GM19452 (cell line): ENCODE measurements around the gene CCNI2.

Experiments used
- ATAC-seq: cut with Tn5 transposase; IDR thresholded peaks from one replicate; pipeline ENCODE4 v1.9.1; 2021; ENCODE audit not compliant: unreplicated experiment

CCNI2 gene

DNA sequence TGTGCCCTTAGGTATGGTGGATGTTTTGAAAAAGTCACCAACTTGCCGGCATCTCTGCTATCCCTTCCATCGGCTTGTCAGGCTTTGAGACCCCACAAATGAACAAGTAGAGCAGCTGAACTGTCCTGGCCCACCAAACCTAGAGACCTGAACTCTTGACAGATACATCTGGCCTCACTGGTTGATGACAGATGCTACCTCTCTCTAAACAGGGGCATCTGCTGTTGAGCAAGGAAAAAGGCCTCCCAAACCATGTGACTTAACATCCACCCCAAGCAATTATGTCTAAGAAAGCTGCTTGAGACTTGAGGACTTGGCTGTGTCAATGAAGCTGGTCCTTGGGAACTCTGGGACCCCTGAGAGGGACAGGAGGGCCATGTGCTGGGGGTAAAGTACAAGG lies 2.3 kb downstream of the CCNI2 start:
- ATAC-seq, result no peak

DNA sequence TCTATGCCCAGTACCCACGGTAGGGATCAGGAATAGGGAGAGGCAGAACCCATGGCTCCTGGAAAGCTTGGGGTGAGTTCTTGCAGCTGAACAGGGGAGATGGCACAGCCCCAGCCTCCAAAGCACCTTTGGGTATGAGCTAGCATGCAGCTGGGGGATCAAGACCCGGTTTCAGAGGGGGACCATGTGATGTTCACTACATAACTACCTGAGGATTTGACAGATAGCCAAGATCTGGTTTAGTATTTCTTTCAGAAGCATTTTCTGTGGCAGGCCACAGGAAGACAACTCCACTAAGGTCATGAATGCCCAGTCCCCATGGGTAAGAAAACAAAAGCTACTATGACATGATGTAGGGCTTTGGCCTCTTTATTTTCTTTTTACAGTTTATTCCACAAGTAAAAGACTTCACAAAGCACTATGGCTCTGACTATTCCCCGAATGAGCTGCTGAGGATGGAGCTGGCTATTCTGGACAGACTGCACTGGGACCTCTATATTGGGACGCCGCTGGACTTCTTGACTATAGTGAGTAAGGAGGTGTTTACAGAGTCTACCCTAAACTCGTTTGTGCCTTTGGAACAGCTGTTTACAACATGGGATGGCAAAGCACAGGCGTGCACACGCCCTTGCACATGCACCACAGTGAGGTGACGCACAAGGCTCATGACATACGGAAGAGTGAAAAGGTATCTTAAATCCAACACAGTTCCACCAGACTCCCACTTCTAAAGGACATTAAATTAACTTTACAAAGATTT lies 3.4 kb downstream of the CCNI2 start:
- ATAC-seq, result peak; percentile 45

DNA sequence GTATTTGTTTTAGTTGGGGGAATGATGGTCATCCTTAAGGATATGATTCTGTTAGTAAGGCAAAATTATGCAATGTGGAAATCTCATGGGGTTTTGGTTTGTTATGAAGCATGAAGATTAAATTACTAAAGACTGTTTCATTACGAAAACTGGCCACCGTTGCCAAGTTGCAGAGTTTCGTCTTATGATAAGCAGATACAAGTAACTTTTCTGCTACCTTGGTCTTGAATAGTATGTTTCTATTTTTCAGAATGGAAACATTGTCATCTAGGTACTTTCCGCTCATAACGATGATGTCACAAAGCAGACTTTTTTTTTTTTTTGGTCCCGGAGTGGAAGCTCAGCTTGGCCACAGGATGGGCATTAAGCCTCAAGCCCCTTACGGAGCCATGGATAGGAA lies 4.2 kb downstream of the CCNI2 start:
- no peak for ATAC-seq

DNA sequence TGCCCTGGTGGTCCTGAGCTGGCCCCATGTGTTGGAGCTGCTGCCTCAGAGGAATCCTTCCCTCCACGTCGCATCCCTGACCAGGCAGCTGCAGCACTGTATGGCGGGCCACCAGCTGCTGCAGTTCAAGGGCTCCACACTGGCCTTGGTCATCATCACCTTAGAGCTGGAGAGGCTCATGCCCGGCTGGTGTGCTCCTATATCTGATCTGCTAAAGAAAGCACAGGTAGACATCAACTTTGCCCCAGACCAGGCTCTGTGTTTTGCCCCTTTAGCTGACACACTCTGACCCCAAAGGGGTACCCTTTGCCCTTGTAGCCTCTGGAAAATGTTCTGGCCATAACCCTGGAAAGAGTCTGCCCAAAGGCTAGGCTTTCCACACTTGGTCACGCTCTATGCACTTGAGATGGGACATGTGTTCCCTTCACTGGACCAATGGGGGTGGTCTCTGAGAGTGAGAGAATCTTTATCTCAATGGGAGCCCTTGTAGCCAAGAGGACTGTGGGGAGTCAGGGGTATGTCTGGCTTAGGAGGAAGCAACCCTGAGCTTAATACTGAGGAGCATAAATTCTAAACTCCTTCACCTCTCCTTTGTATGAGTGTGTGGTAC lies 4.8 kb downstream of the CCNI2 start:
- no peak for ATAC-seq

DNA sequence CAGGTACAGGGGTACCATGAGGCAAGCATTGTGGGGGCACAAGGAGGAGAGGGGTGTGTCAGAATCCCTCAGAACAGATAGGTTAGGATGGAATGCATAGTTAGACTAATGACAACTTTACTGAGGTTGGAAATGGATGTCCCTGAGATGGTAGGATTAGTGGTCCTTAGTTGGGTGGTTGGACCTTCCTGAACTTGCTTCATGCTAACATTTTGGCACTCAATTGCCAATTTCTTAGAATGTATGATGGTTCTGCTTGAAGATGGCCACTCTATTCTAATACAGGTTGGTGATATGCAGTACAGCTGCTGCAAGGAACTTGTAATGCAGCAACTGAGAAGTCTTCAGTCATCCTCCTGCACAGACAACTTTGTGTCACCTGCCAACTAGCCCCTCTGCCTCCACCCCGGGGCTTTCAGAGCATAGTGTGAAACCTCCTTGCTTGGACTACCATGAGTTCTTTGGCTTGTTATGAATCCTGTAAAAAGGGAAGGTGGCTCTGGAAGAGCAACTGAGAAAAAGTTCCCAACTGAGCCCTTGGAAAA lies 5.4 kb downstream of the CCNI2 start:
- ATAC-seq, result no peak

DNA sequence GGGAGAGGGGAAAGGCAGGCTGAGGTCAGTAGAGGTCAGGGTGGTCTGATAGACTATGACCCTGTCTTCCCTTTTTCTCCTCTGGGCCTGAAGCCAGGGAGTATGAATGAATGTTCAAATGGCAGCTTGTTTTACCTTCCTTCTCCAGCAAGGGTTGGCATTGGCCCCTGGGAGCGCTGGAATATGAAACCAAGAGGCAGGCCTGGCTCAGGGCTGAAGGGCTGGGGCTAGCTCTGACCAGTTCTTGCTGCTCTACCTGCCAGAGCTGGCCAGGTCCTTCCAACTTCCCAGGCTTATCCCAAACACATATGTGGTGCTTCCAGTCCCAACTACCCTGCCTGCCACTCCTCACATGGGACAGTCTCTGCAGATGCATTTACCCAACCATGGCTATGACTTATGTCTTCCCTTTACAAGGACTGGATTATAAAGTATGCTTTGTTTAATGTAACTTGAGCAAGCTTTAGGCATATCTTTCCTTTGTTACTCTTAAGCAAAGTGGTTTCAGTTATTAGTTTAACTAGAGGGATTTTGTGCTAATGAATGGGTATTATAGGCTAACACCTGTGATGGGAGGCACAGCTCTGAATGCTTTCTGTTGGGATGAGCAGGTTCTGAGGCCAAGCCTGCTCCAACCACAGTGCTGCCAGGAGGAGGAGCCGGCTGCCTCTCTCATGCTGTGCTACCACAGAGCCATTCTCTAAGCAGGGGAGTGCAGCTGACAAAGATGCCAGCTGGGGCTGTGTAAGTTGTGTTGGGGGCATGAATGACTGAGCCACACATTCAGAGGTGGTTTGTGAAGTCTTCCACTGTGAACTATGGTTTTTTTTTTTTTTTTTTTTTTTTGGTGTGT lies 6.1 kb downstream of the CCNI2 start:
- no peak for ATAC-seq

DNA sequence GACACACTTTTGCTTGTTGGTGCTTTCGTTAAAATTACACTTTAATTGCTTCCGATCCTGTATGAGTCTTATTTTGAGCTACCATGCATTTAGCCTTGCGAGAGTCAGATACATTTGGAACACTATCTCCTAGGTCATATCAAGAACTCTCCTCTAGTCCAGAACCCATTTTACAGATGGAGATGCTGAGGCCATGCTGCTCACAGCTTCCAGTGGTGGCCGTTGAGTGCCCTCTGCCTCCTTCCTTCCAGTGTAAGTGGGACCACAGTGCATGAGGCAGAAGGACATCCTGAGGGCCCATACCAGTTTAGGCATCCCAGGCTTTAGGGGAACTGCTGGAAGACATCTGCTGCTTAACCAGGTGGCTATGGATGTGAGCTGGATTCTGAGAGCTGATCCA lies 6.9 kb downstream of the CCNI2 start:
- no peak for ATAC-seq

DNA sequence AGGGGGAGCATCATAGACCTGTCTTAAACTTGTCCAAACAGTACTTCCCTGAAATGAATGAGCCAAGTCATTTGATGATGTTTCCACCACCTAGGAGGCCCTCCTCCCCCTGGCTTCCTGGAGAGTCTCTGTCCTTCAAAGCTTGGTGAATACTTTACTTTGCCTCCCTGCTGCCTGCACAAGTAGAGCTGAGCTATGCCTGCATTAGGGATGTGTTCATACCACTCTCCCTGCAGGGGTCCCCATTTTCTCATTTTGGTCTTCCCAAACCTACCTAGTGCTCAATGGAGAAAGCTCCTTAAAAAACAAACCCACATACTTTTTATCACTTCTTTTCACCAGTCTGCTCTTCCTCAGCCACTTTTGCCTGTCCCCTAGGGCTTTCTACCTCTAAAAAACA lies 7.7 kb downstream of the CCNI2 start:
- no peak for ATAC-seq

DNA sequence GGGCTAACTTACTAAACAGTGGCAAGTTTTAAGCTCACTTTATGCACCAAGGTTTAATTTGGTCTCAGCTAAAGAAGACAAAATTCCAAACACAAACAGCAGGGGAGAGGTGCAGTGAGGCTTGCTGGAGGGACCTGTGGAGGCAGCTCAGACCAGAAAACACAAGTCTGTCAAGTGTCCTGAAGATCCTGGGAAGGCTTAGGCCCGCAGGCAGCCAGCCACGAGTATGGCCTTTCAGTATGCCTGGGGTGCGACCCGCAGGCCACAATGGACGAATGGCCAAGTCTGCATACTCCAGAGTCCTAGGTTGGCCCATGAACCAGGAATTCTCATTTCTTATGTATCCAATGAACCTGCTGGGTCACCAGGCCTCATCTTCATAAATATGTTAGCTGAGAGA lies 9.3 kb downstream of the CCNI2 start:
- no peak for ATAC-seq

DNA sequence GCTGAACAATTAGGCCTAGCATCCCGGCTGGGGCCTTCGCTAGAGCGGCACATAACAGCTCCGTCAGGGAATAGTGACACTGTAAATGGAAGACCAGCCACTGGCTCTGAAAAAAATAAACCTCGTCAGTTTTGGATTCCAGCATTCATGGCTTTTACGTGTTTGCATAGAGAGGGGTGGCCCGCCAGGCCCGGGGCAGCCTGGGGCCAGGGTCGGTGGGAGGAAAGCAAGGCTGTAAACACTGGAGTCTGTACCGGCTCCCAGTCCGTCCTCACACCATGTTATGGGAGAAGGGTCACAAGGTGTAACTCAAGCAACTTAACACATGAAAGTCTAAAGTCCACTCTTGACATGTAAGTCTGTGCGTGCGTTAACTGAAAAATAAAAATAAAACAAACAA lies 11.2 kb downstream of the CCNI2 start:
- ATAC-seq, result no peak

DNA sequence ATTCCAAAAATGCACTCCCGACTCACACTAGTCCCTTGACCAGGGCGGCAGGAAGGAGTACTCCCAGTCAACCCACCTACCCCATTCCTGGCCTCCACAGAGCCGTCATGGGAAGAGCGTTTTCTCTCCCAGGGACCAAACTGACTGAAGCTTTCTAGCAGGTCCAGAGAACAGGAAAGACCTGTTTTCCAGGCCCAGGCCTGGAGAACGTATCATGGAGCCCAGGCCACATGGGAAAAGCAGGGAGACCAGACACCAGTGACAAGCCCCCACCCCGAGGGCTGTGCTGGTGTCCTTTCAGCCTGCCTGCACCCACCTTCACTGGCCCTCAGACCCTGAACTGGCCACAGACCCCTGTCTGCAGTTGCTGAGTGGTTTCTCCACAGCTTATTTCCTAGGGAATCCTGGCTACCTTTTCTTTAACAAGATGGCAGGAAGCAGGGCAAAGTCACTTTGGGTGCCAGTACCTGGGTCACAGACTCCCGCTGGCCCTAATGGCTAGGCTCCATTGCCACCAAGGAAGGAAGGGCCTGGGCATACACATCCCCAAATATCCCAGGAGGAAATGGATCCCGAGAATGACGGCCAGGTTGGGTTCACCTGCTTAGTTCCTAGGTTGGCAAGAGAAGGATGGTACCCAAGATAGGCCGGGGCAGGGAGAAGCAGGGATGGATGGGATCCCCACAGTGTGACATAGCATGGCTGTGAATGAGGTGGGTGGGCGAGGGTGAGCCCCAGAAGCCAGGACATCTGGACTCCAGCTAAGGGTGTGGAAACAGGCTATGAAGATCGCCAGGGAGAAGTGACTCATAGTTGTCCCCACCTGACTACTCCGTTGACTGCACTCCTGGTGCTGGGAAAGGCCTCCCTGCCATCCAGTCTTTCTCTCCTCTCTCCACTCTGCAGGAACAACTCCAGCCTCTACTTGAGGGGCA lies 12.2 kb downstream of the CCNI2 start:
- no peak for ATAC-seq

DNA sequence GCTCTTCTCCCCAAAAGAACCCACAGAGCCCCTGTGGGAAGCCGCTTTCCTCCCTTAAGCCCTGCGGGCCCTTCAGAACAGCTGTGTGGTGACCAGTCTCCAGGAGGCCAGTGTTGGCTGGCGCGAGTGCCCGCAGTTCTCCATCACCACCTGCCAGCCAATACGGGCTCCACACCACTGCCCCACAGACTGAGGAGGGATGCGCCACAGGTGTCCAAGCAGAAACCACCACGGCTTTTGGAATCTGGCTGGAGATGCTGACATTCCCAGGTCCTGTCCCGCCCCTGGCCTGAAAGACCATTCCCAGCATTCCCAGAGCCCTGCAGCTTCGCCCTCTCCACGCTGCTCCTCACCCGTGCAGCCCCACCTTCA lies 12.8 kb downstream of the CCNI2 start:
- ATAC-seq, result no peak

DNA sequence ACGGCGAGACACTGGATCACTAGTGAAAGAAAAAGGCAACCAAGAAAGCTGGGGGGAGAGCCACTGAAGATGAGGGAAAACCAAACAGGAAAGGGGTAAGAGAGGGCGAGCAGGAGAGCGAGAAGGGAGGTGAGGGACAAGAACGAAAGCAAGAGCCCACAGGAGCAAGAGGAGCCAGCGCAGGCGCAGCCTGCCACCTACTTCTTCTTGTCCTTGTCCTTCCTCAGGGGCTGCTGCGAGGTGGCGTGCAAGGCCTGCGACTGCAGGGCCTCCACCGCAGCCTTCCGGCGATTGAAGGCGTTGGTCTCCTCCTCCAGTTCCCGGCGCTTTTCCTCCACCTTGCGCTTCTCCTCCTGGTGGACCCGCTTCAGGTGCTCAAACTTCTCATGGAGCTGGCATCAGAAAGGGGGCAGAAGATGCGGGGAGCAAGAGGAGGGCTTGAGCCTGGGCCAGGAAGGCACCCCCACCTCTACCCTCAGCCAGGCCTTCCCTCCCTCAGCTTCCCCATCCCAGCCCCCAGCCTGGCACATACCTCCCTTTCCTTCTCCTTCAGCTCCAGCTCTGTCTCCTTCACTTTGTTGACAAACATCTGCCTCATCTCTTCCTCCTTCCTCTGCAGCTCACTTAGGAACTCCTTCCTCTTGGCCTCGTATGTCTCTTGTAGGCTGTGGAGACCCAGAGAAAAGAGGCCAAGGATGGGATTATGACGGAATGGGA lies 13.5 kb downstream of the CCNI2 start:
- ATAC-seq, result no peak

DNA sequence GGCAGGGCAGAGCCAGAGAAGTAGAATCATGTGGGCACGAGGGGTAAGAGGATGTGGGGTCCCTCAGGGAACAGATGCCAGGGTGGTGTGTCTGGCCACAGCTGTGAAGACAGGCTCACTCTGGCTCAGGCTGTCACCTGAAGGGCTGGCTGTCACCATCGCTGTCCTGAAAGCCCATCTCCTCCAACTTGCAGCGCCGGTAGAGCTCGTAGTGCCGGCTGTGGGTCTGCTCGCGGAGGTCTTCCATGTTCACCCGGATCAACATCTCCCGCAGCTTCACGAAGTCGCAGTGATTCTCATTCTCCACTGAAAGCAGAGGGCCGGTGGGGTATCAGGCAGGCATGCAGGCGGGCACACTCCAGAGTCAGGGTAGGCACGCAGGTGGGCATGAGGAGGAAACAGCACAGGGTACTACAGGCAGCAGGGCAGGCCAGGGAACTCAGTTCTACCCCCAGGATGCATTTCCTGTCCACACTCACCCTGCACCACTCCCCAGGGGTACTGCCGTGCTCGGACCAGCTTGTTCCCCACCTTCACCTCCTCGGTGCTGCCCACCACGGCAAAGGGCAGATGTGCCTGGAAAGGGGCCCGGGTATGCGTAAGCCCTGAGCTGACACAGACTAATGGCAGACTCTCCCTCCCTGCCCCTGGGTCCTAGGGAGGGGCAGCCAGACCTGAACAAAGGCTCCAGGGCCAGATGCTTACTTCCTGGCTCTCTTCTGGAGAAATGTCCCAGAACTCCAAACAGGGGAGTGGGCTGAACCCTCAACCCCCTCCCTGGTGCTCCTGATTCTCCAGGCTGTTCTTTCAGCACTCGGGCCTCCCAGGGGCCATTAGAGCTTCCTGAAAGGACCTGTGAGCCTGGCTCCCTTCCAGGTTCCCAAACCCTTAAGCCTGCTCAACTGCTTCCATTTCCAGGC lies 14.4 kb downstream of the CCNI2 start:
- no peak for ATAC-seq

DNA sequence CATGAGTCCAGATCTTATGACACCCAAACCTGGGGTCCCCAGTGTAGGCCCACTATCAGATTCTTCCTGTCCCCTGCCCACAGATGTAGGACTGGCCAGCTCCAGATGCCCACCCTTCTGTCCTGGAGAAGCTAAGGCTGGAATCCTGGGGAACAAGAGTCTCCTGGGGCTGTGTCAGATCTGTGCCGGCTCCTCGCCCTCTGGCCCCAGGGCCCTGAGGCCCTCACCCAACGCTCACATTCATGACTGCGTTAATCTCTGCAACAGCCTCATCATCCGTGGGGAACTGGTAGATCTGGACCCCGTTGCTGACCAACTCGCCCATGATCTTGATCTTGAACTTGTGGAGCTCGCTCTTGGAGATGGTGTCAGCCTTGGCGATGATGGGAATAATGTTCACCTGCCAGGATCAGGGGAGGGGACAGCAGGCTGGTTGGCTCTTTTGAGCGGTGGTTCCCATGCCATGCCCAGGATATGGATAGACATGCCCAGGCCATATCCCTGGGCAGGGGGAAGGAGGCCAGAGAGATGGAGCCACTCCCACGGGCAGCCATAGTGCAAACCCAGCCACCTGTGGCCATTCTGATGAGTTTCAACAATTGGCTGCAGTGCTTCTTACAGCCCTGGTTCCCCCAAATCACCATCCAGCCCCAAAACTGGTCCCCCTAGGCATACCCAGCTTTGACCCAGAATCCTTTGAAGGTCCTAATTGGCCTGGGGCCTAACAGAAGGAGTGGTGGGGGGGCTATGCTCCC lies 15.2 kb downstream of the CCNI2 start:
- ATAC-seq, result no peak

DNA sequence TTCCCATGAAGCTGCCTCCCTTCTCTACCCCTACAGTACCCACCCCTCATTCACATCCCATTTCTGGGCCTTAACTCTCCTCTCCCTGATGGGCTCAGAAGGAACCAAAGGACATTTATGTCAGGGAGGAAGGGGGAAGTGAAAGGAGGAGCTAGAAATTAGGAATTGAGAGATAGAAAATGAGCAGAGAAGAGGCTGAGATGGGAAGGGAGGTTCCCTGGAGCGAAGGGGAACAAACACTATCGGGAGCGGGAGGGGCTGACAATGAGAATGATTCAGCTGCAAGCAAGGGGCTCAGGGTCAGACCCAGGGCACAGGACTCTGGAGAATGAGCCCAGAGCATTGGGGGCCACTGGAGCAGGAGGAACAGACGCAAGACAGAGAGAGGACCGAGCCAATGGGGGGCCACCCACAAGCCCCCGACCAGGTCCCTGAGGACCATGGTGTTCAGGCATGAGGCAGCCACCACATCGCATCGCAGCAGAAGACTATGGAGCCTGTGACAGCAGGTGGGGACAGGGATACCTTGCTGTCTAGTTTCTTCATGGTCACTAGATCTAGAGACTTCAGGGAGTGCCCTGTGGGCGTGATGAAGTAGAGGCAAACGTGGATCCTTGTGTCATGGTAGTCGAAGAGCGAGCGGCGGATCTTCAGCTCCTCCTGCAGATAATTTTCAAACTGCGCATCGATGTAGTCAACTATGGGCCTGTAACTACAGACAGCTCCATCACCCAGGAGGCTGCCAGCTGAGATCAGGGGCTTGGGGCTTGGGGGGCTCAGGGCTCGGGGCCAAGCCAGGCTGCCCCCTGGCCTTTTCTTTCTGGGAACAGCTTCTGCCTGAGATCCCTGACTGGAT lies 16.2 kb downstream of the CCNI2 start:
- no peak for ATAC-seq

DNA sequence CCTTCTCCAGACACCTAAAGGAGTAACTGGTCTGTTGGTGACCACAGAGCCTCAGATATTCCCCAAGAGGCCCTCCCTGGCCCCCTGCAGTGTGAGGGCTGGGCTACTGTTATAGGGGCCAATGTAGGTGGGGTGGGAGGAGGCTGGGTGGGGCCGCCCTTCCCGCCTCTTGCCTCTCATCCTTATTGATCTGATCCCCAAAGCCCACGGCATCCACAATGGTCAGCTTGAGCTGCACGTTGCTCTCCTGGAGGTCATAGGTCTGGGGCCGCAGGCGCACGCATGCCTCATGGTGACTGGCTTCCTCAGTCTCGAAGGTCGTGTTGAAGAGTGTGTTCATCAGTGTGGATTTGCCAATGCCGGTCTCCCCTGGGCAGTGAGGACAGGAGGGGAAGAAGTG lies 16.8 kb downstream of the CCNI2 start:
- ATAC-seq, result no peak
